Upper lobe of left lung (tissue), 6 donors: ENCODE data around the gene ADPGK. TPM values are rescaled to one million over a fixed set of nuclear protein-coding genes. Genes with fewer than 3 reads are reported as not detected.
"Not testable (repeated sequence)": the region's sequence is repeated elsewhere in the genome, so short reads cannot be mapped to it uniquely, and the experiment has no call there.

Experiments used
- ATAC-seq, 2 donors: fragments of 200-7000 bp; cut with Tn5 transposase; one replicate each; pipeline ENCODE4 v1.9.1; 2022; ENCODE audit warnings: mild to moderate bottlenecking in 2 of 2, moderate library complexity in 2 of 2; ENCODE audit not compliant: low FRiP score in 2 of 2
- DNase-seq, 2 donors: peaks; one replicate each; pipeline ENCODE4 v3.0.0-alpha.2; 2019 to 2020
- H3K27ac ChIP-seq, 4 donors: fragments of 200-600 bp; sonication (generic); one replicate each; pipeline ENCODE4 v1.5.1; 2016 to 2019
- H3K27me3 ChIP-seq, 4 donors: fragments of 200-600 bp; sonication (generic); one replicate each; pipeline ENCODE4 v1.5.1; 2017 to 2019
- H3K36me3 ChIP-seq, 4 donors: fragments of 200-600 bp; sonication (generic); one replicate each; pipeline ENCODE4 v1.5.1; 2016 to 2019
- H3K4me1 ChIP-seq, 4 donors: fragments of 200-600 bp; sonication (generic); one replicate each; pipeline ENCODE4 v1.5.1; 2018 to 2019
- H3K4me3 ChIP-seq, 4 donors: fragments of 200-600 bp; sonication (generic); one replicate each; pipeline ENCODE4 v1.5.1; 2017 to 2019; ENCODE audit warnings: mild to moderate bottlenecking in 2 of 4, moderate library complexity in 1 of 4
- H3K9me3 ChIP-seq, 4 donors: fragments of 200-600 bp; sonication (generic); one replicate each; pipeline ENCODE4 v1.5.1; 2018 to 2019
- EP300 ChIP-seq, 4 donors: sonication (generic); formaldehyde crosslinking; IDR thresholded peaks; one replicate each; pipeline ENCODE4 v1.5.1; 2017; ENCODE audit warnings: antibody characterized with exemption in 4 of 4, control low read depth in 2 of 4
- POLR2A ChIP-seq, 4 donors: fragments of 450-650 bp; IDR thresholded peaks; one replicate each; pipeline ENCODE4 v1.5.1; 2016 to 2017; ENCODE audit warnings: antibody characterized with exemption in 4 of 4, mild to moderate bottlenecking in 2 of 4
- POLR2AphosphoS5 ChIP-seq, 2 donors: sonication (generic); formaldehyde crosslinking; IDR thresholded peaks; one replicate each; pipeline ENCODE4 v1.5.1; 2017; ENCODE audit warnings: antibody characterized with exemption in 2 of 2
- WGBS, 2 donors: methylation state at CpG; one replicate each; pipeline ENCODE4 v1.1.5; 2017 to 2018; 5-methylcytosine and 5-hydroxymethylcytosine counted together
- total RNA-seq, 6 donors: library from RNA; depleted of rRNA in 4 of 6; stranded (reverse); fragments of >200 nt in 4 of 6; gene quantifications; one replicate each; pipeline versions ENCODE4 v1.1.0 to v1.2.1, GENCODE V29; 2016 to 2021
- TF ChIP-seq, protein P1 (sequence below), 6 experiments: fragments of 450-650 bp in 4 of 6; fragments of 200-600 bp in 2 of 6; sonication (generic) in 2 of 6; IDR thresholded peaks; one replicate each; pipeline ENCODE4 v1.5.1; 2016 to 2019; ENCODE audit warnings: antibody characterized with exemption in 6 of 6
- donor health status: DM: no; HTN: no; CAD: no; lungs with moderate emphysema.
- donor health status: DM: no; HTN: yes; CAD: no; lungs with severe emphysema.

ADPGK gene
- total RNA-seq, 6 donors from 2014 or later, result 71.5 to 211 (median 98.1) TPM

DNA sequence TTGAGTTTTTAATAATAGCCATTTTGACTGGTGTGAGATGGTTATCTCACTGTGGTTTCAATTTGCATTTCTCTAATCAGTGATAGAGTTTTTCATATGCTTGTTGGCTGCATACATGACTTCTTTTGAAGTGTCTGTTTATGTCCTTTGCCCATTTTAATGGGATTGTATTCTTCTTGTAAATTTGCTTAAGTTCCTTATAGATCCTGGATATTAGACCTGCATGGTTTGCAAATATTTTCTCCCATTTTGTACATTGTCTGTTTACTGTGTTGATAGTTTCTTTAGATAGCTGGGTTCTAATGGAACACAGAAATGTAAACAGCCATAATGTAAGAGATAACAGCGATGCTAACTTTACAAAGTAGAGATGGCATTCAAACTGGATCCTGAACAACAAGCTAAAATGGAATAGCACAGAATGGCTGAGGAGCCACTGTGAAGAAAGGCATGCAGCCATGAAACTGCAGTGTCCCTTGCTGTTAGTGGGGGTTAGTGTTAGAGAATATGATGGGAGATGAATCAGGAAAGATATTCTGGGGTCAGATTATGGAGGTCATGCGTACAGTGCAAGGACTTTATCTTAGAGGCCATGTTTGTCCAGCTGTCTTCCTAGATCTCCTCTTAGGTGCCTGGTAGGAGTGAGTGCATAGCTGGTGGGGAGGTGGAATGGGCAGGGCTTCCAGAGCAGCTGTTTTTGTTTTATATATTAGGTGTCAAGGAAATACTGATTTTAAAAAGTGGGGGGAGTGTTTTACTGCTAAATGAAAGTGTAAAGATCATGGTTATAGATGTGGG lies 49.4 kb downstream of the ADPGK start:
- no peak for ATAC-seq
- WGBS, 2 donors, result 85 to 96% methylated on average over 2 of the region's 2 CpGs

DNA sequence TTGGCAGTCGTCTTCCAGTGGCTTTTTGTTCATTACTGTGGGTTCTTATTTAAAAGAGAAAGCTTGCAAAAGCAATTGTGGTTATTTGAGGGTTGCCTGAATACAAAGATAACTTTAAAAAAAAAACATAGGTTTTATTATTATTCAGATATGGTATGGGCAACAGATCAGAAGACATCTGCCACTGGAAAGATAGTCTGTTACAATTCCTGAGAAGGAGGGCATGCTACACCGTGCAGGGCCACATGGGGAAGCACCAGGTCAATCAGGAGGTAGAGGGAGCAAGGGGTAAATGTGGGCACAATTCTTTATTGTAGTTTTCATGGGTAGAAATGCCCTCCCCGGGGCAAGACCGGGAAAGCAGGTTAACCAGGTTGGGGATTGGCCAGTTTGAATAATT lies 51.0 kb downstream of the ADPGK start:
- H3K4me3 ChIP-seq, result no peak overlapping the region
- DNase-seq (no peak), ATAC-seq (no peak)
- no peaks in the 10 kb centered on the region for H3K4me1 ChIP-seq
- no peaks in the 10 kb centered on the region for H3K9me3 ChIP-seq
- H3K27me3 ChIP-seq, result no peaks in the 10 kb centered on the region
- H3K36me3 ChIP-seq, result peaks cover 8 to 61% (median 23%) of the 10 kb centered on the region in 4 donors
- no peak overlapping the region for H3K27ac ChIP-seq
- WGBS, 2 donors, result 89 to 90% methylated on average over 4 of the region's 4 CpGs
- TF ChIP-seq POLR2A (IDR thresholded peaks at IDR 0.05) (no peak), POLR2AphosphoS5 (IDR thresholded peaks at IDR 0.05) (no peak), EP300 (IDR thresholded peaks at IDR 0.05) (no peak)
- TF ChIP-seq, protein P1, sequence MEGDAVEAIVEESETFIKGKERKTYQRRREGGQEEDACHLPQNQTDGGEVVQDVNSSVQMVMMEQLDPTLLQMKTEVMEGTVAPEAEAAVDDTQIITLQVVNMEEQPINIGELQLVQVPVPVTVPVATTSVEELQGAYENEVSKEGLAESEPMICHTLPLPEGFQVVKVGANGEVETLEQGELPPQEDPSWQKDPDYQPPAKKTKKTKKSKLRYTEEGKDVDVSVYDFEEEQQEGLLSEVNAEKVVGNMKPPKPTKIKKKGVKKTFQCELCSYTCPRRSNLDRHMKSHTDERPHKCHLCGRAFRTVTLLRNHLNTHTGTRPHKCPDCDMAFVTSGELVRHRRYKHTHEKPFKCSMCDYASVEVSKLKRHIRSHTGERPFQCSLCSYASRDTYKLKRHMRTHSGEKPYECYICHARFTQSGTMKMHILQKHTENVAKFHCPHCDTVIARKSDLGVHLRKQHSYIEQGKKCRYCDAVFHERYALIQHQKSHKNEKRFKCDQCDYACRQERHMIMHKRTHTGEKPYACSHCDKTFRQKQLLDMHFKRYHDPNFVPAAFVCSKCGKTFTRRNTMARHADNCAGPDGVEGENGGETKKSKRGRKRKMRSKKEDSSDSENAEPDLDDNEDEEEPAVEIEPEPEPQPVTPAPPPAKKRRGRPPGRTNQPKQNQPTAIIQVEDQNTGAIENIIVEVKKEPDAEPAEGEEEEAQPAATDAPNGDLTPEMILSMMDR (IDR thresholded peaks at IDR 0.05), result no peak

More for the DNA sequence above, 49.4 kb downstream of the ADPGK start:
- H3K9me3 ChIP-seq, result no peaks in the 10 kb centered on the region
- H3K4me1 ChIP-seq, result no peaks in the 10 kb centered on the region
- no peak for DNase-seq
- no peak overlapping the region for H3K27ac ChIP-seq
- no peaks in the 10 kb centered on the region for H3K27me3 ChIP-seq
- H3K4me3 ChIP-seq, result no peak overlapping the region
- TF ChIP-seq, protein P1 (IDR thresholded peaks at IDR 0.05), result no peak
- TF ChIP-seq POLR2AphosphoS5 (IDR thresholded peaks at IDR 0.05) (no peak), POLR2A (IDR thresholded peaks at IDR 0.05) (no peak), EP300 (IDR thresholded peaks at IDR 0.05) (no peak)
- H3K36me3 ChIP-seq, result peaks cover 8 to 69% (median 26%) of the 10 kb centered on the region in 4 donors

DNA sequence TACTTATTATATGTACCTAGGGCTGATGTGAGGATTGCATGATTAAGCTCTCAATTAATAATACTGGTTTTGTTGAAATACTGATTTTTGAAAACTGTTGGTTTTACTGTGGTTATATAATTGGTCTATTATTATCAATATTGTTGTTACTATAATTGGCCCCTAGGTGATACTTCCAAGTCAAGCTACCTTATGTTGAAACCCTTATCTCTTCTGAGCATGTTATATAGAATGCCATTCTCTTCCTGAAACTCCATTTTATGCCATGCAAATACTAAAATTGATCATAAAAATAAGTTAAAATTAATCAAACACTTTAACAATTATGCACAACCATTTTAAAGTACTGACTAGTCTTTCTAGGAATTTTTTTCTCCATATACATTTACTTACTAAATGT lies 51.5 kb downstream of the ADPGK start:
- no peak overlapping the region for H3K4me3 ChIP-seq
- H3K27me3 ChIP-seq, result no peaks in the 10 kb centered on the region
- DNase-seq, result no peak
- no peak overlapping the region for H3K27ac ChIP-seq
- no peaks in the 10 kb centered on the region for H3K9me3 ChIP-seq
- H3K4me1 ChIP-seq, result no peaks in the 10 kb centered on the region
- no peak for ATAC-seq
- no peak for TF ChIP-seq POLR2AphosphoS5 (IDR thresholded peaks at IDR 0.05)
- TF ChIP-seq POLR2A (IDR thresholded peaks at IDR 0.05), result no peak
- TF ChIP-seq, protein P1 (IDR thresholded peaks at IDR 0.05), result no peak
- no peak for TF ChIP-seq EP300 (IDR thresholded peaks at IDR 0.05)
- peaks cover 8 to 57% (median 20%) of the 10 kb centered on the region in 4 donors for H3K36me3 ChIP-seq

DNA sequence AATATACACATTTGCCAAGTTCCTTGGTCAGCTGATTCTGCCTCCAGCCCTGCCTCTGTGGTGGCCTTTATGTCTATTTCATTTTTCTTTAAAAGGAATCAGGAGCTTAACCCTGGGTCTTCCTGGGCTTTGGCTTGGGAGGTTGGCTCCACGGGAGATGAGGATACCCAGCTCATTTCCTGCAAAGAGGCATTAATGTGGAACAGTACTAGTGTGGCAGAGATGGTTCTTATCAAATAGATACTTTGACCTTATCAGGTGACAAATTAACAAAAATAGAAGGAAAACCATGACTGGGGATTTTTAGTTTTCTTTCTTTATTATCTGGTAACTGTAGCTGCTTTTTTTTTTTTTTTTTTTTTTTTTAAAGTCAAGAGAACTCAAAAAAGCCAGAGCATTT lies 54.7 kb downstream of the ADPGK start:
- Histone ChIP-seq H3K36me3 (peaks cover 3 to 34% (median 7%) of the 10 kb centered on the region in 4 donors), H3K27me3 (no peaks in the 10 kb centered on the region), H3K4me1 (no peaks in the 10 kb centered on the region), H3K4me3 (no peak overlapping the region), H3K27ac (no peak overlapping the region), H3K9me3 (no peaks in the 10 kb centered on the region)
- WGBS, 2 donors, result 86 to 96% methylated on average over 1 of the region's 1 CpG
- no peak for DNase-seq
- TF ChIP-seq, protein P1 (IDR thresholded peaks at IDR 0.05), result no peak
- no peak for TF ChIP-seq EP300 (IDR thresholded peaks at IDR 0.05)
- TF ChIP-seq POLR2A (IDR thresholded peaks at IDR 0.05), result no peak
- TF ChIP-seq POLR2AphosphoS5 (IDR thresholded peaks at IDR 0.05), result no peak
- no peak for ATAC-seq

DNA sequence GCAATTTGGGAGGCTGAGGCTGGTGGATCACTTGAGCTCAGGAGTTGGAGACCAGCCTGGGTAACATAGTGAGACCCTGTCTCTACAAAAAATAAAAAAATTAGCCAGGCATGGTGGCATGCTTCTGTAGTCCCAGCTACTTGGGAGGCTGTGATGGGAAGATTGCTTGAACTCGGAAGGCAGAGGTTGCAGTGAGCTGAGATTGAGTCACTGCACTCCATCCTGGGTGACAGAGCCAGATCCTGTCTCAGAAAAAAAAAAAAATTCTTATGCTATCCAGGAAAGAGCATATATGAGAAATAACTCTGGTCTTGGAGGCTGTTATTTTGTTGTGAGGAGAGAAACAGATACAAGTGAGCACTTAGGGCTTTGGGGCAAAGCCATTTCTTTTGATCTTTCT lies 55.3 kb downstream of the ADPGK start:
- H3K27me3 ChIP-seq, ATAC-seq, H3K4me3 ChIP-seq, H3K4me1 ChIP-seq, H3K9me3 ChIP-seq, DNase-seq, H3K27ac ChIP-seq: not testable (repeated sequence)
- 87 to 94% methylated on average over 1 of the region's 1 CpG for WGBS, 2 donors
- peaks cover 3 to 34% (median 7%) of the 10 kb centered on the region in 4 donors for H3K36me3 ChIP-seq
